H1 (cell line): ENCODE measurements around the gene BCAS3. TPM values are rescaled to one million over a fixed set of nuclear protein-coding genes. Genes with fewer than 3 reads are reported as not detected.

Experiments
- CTCF ChIA-PET: fragments of 300-600 bp; sonication (Branson Sonifier 250); formaldehyde crosslinking; loops from one replicate; lab custom pipeline; 2021; ENCODE audit not compliant: partially characterized antibody; lab: Charles Lee
- POLR2A ChIA-PET: fragments of 300-600 bp; sonication (Branson Sonifier 250); formaldehyde crosslinking; loops from one replicate; lab custom pipeline; 2021; ENCODE audit warnings: inconsistent platforms; ENCODE audit not compliant: partially characterized antibody; lab: Charles Lee
- DNase-seq, 2 experiments: peaks; one replicate each; pipeline versions ENCODE4 v3.0.0 to v3.0.0-alpha.2; 2010 to 2022; ENCODE audit warnings: low spot score in 2 of 2, low read depth in 1 of 2, mixed read lengths in 1 of 2
- FAIRE-seq: peaks from 2 replicates; lab custom pipeline; 2011; peaks lifted over from hg19 to GRCh38; lab: Jason Lieb, UNC
- H2AFZ ChIP-seq: 2 replicates; pipeline ENCODE4 v1.8.1; 2012; ENCODE audit warnings: low read length, inconsistent platforms
- H2AK5ac ChIP-seq: 2 replicates; pipeline ENCODE4 v1.6.1; 2013; ENCODE audit warnings: low read depth, low read length
- H2BK120ac ChIP-seq: replicated peaks from 2 replicates; pipeline ENCODE3; 2013; ENCODE audit warnings: low read depth, low read length, inconsistent platforms
- H2BK12ac ChIP-seq: 2 replicates; pipeline ENCODE4 v1.6.1; 2013; ENCODE audit warnings: low read depth, low read length
- H2BK15ac ChIP-seq: 2 replicates; pipeline ENCODE4 v1.6.1; 2013; ENCODE audit warnings: low read length
- H2BK20ac ChIP-seq: 2 replicates; pipeline ENCODE4 v1.6.1; 2013; ENCODE audit warnings: low read length
- H2BK5ac ChIP-seq: 2 replicates; pipeline ENCODE4 v1.6.1; 2013; ENCODE audit warnings: low read depth, low read length
- H3K14ac ChIP-seq: 2 replicates; pipeline ENCODE4 v1.6.1; 2013; ENCODE audit warnings: inconsistent platforms; ENCODE audit not compliant: insufficient read length
- H3K18ac ChIP-seq: 2 replicates; pipeline ENCODE4 v1.6.1; 2013; ENCODE audit warnings: low read length; ENCODE audit errors: extremely low read depth
- H3K23ac ChIP-seq: 2 replicates; pipeline ENCODE4 v1.6.1; 2013; ENCODE audit warnings: inconsistent platforms; ENCODE audit not compliant: insufficient read length
- H3K23me2 ChIP-seq: 2 replicates; pipeline ENCODE4 v1.6.1; 2013; ENCODE audit warnings: low read depth, low read length
- H3K27ac ChIP-seq: 2 replicates; pipeline ENCODE4 v1.6.1; 2011; ENCODE audit warnings: low read depth, low read length, inconsistent platforms
- H3K27me3 ChIP-seq, 4 experiments: replicated peaks in 1 of 4; 1 replicate in 1 of 4; 2 replicates in 3 of 4; pipeline versions ENCODE4 v1.6.1 to v1.8.1; 2011 to 2013; ENCODE audit warnings: low read length in 3 of 4, mild to moderate bottlenecking in 3 of 4, inconsistent platforms in 2 of 4, mixed read lengths in 2 of 4, moderate library complexity in 1 of 4; ENCODE audit not compliant: control insufficient read depth in 3 of 4, insufficient read depth in 3 of 4; ENCODE audit errors: extremely low read depth in 1 of 4
- H3K36me3 ChIP-seq, 4 experiments: 2 replicates each; pipeline versions ENCODE4 v1.6.1 to v1.8.1; 2011 to 2013; ENCODE audit warnings: mild to moderate bottlenecking in 4 of 4, low read length in 3 of 4, moderate library complexity in 2 of 4, control low read depth in 1 of 4, inconsistent platforms in 1 of 4; ENCODE audit not compliant: insufficient read depth in 4 of 4, control insufficient read depth in 2 of 4
- H3K4ac ChIP-seq: replicated peaks from 2 replicates; pipeline ENCODE3; 2013; ENCODE audit warnings: low read length, low read depth, mixed read lengths, inconsistent platforms; ENCODE audit not compliant: insufficient read length
- H3K4me1 ChIP-seq, 4 experiments: replicated peaks in 1 of 4; 1 replicate in 1 of 4; 2 replicates in 3 of 4; pipeline versions ENCODE4 v1.6.1 to v1.8.1; 2011 to 2013; ENCODE audit warnings: low read length in 3 of 4, inconsistent platforms in 2 of 4, mixed read lengths in 1 of 4; ENCODE audit not compliant: insufficient read depth in 4 of 4, control insufficient read depth in 3 of 4
- H3K4me2 ChIP-seq, 2 experiments: 2 replicates each; pipeline versions ENCODE4 v1.6.1 to v1.8.1; 2011 to 2013; ENCODE audit warnings: low read depth in 2 of 2, low read length in 2 of 2, control low read depth in 1 of 2, inconsistent platforms in 1 of 2, mild to moderate bottlenecking in 1 of 2; ENCODE audit not compliant: insufficient read depth in 1 of 2
- H3K4me3 ChIP-seq, 4 experiments: fragments of 200-600, 300-600 bp in 1 of 4; sonication (generic), shearing (Covaris generic), sonication (Bioruptor Twin) in 1 of 4; 2 replicates each; pipeline versions ENCODE4 v1.5.1 to v1.8.1; 2011 to 2016; ENCODE audit warnings: low read length in 4 of 4, low read depth in 3 of 4, control low read depth in 2 of 4, inconsistent platforms in 2 of 4, mild to moderate bottlenecking in 2 of 4, mixed read lengths in 1 of 4, moderate library complexity in 1 of 4; ENCODE audit not compliant: insufficient read depth in 2 of 4; ENCODE audit errors: extremely low read depth in 1 of 4
- H3K56ac ChIP-seq: replicated peaks from 2 replicates; pipeline ENCODE3; 2013; ENCODE audit warnings: low read depth, mild to moderate bottlenecking, mixed read lengths, low read length, inconsistent platforms; ENCODE audit not compliant: insufficient read length
- H3K79me1 ChIP-seq: 2 replicates; pipeline ENCODE4 v1.6.1; 2013; ENCODE audit warnings: low read depth, low read length, control low read depth
- H3K79me2 ChIP-seq, 2 experiments: 2 replicates each; pipeline versions ENCODE4 v1.6.1 to v1.8.1; 2012 to 2013; ENCODE audit warnings: low read length in 2 of 2, mild to moderate bottlenecking in 2 of 2, inconsistent platforms in 1 of 2; ENCODE audit not compliant: insufficient read depth in 2 of 2, control insufficient read depth in 1 of 2
- H3K9ac ChIP-seq, 4 experiments: replicated peaks in 1 of 4; 1 replicate in 1 of 4; 2 replicates in 3 of 4; pipeline versions ENCODE4 v1.6.1 to v1.8.1; 2011 to 2013; ENCODE audit warnings: low read depth in 3 of 4, low read length in 3 of 4, control low read depth in 2 of 4, mild to moderate bottlenecking in 2 of 4, moderate library complexity in 2 of 4, inconsistent platforms in 1 of 4; ENCODE audit errors: extremely low read depth in 1 of 4
- H3K9me3 ChIP-seq, 2 experiments: 2 replicates each; pipeline versions ENCODE4 v1.6.1 to v1.8.1; 2012 to 2013; ENCODE audit warnings: mild to moderate bottlenecking in 2 of 2, moderate library complexity in 2 of 2, control low read depth in 1 of 2, inconsistent platforms in 1 of 2, low read depth in 1 of 2, low read length in 1 of 2, mixed read lengths in 1 of 2; ENCODE audit not compliant: insufficient read depth in 2 of 2
- H4K20me1 ChIP-seq, 2 experiments: replicated peaks in 1 of 2; 2 replicates each; pipeline versions ENCODE3 to v1.8.1; 2011 to 2013; ENCODE audit warnings: inconsistent platforms in 2 of 2, low read length in 2 of 2, mild to moderate bottlenecking in 1 of 2; ENCODE audit not compliant: insufficient read depth in 2 of 2, control insufficient read depth in 1 of 2
- H4K5ac ChIP-seq: 2 replicates; pipeline ENCODE4 v1.6.1; 2013; ENCODE audit warnings: low read length, low read depth, mixed read lengths, inconsistent platforms; ENCODE audit not compliant: insufficient read length
- H4K8ac ChIP-seq: 2 replicates; pipeline ENCODE4 v1.8.0; 2013; ENCODE audit warnings: mild to moderate bottlenecking, moderate library complexity, low read length, inconsistent platforms; ENCODE audit not compliant: insufficient read depth; ENCODE audit errors: extremely low read depth
- H4K91ac ChIP-seq: replicated peaks from 2 replicates; pipeline ENCODE3; 2013; ENCODE audit warnings: low read length, mixed read lengths, inconsistent platforms; ENCODE audit not compliant: insufficient read length
- EGR1 ChIP-seq: IDR thresholded peaks from 2 replicates; pipeline ENCODE4 v1.6.1; 2011; ENCODE audit warnings: low read depth, low read length, borderline replicate concordance
- HDAC2 ChIP-seq, 2 experiments: fragments of 300-600 bp in 1 of 2; sonication (generic) in 1 of 2; IDR thresholded peaks; 2 replicates each; pipeline ENCODE4 v1.6.1; 2011 to 2012; ENCODE audit warnings: low read depth in 2 of 2, low read length in 2 of 2, mild to moderate bottlenecking in 2 of 2, moderate library complexity in 2 of 2, borderline replicate concordance in 1 of 2, inconsistent platforms in 1 of 2
- MAX ChIP-seq: IDR thresholded peaks from 2 replicates; pipeline ENCODE4 v1.6.1; 2012; ENCODE audit warnings: inconsistent platforms
- NANOG ChIP-seq: IDR thresholded peaks from 2 replicates; pipeline ENCODE4 v1.6.1; 2011; ENCODE audit warnings: low read length, low read depth, mild to moderate bottlenecking, inconsistent platforms; ENCODE audit not compliant: insufficient read depth, poor library complexity, severe bottlenecking
- NRF1 ChIP-seq: IDR thresholded peaks from 2 replicates; pipeline ENCODE4 v1.6.1; 2011; ENCODE audit warnings: mild to moderate bottlenecking, low read depth, low read length, improper control_type of control experiment
- SIN3A ChIP-seq, 2 experiments: IDR thresholded peaks in 1 of 2; conservative IDR thresholded peaks in 1 of 2; 2 replicates each; pipeline ENCODE4 v1.6.1; 2011 to 2012; ENCODE audit warnings: low read length in 2 of 2, improper control_type of control experiment in 1 of 2, low read depth in 1 of 2, mild to moderate bottlenecking in 1 of 2
- SIRT6 ChIP-seq: IDR thresholded peaks from one replicate; pipeline ENCODE4 v1.7.1; 2012; ENCODE audit warnings: low read length, inconsistent platforms
- TAF1 ChIP-seq: IDR thresholded peaks from 2 replicates; pipeline ENCODE4 v1.6.1; 2011; ENCODE audit warnings: mild to moderate bottlenecking, low read depth, low read length
- polyA plus RNA-seq, 7 experiments: library from polyadenylated mRNA; depleted of rRNA in 3 of 7; stranded (reverse) in 5 of 7; unstranded in 2 of 7; fragments of >200 nt in 5 of 7; fragments of 200-250 nt in 2 of 7; gene quantifications; 1 replicate in 5 of 7; 2 replicates in 1 of 7; 4 replicates in 1 of 7; pipeline versions ENCODE4 v1.2.1 to v1.2.3, GENCODE V29; 2011 to 2013; ENCODE audit warnings: missing spikeins in 2 of 7, mixed read lengths in 2 of 7
- total RNA-seq: library from RNA; stranded (reverse); fragmentation: NEBNext Ultra II Directional; extraction: Animal tissue kit (Norgen Biotek cat#: 25700); gene quantifications from 2 replicates; pipeline ENCODE4 v1.2.1, GENCODE V29; 2021

Gene BCAS3
- total and polyA plus RNA-seq, 2 of the 8 experiments (the other 6 are each of a cell fraction or from before 2014, with no cell fraction given) = 9.9 to 13.3 TPM

- no peaks in the 10 kb centered on the region for H3K79me1 ChIP-seq
- H3K79me2 ChIP-seq = no peaks in the 10 kb centered on the region
- H3K36me3 ChIP-seq = no peaks in the 10 kb centered on the region
- H3K56ac ChIP-seq = no peak overlapping the region
- H3K4me2 ChIP-seq = no peak overlapping the region
- no peak overlapping the region for H2AK5ac ChIP-seq
- H3K23me2 ChIP-seq = no peaks in the 10 kb centered on the region; the same call in 1 of the 2 replicates
- H2BK15ac ChIP-seq = no peak overlapping the region
- H4K91ac ChIP-seq = no peak overlapping the region
- no peak overlapping the region for H2BK20ac ChIP-seq
- H3K9ac ChIP-seq = no peak overlapping the region
- no peaks in the 10 kb centered on the region; a peak in 2 of 4 replicates for H3K9me3 ChIP-seq
- FAIRE-seq = no peak
- H2BK120ac ChIP-seq = no peak overlapping the region
- TF ChIP-seq SIRT6 (no peak), NRF1 (no peak), TAF1 (no peak), HDAC2 (IDR thresholded peaks at IDR 0.05; ENCODE audit: borderline replicate concordance in 1 of 2, low read depth in 2 of 2, low read length in 2 of 2) (no peak), EGR1 (no peak), MAX (no peak), NANOG (no peak), SIN3A (conservative IDR thresholded peaks at IDR 0.05 in 1 of 2, IDR thresholded peaks at IDR 0.05 in 1 of 2; ENCODE audit: low read depth in 1 of 2, low read length in 2 of 2) (no peak)
- no peak overlapping the region for H2BK5ac ChIP-seq
- H3K4ac ChIP-seq = no peak overlapping the region
- no peak overlapping the region for H3K14ac ChIP-seq
- H2BK12ac ChIP-seq = no peak overlapping the region
- H3K18ac ChIP-seq = no peak overlapping the region
- H3K27ac ChIP-seq = no peak overlapping the region
- H4K20me1 ChIP-seq = no peaks in the 10 kb centered on the region
- ChIA-PET POLR2A (no interaction called here), CTCF (interaction anchor here (1.3 to 2.2 kb wide), 2 partner anchors 13 to 16 kb away, joined by 4 to 5 read pairs; no protein-coding TSS in a partner anchor)
- H3K23ac ChIP-seq = no peak overlapping the region
- H3K4me1 ChIP-seq = no peaks in the 10 kb centered on the region
- H3K27me3 ChIP-seq = no peaks in the 10 kb centered on the region
- no peak overlapping the region for H4K8ac ChIP-seq
- no peak for DNase-seq
- no peak overlapping the region for H4K5ac ChIP-seq
- H3K4me3 ChIP-seq = no peak overlapping the region
- no peak overlapping the region for H2AFZ ChIP-seq
These were observed 758.6 kb downstream of the BCAS3 start for GRCh38 chr17:61436273-61436672.
